GM19238 (cell line): ENCODE data around the gene RASSF8.

Experiments used
- DNase-seq: peaks from one replicate; pipeline ENCODE4 v3.0.0; 2011; ENCODE audit warnings: low spot score; ENCODE audit not compliant: insufficient read length

Gene RASSF8

GRCh38 chr12:26027401-26027800, 68.9 kb downstream of the RASSF8 start:
- DNase-seq: no peak

DNA sequence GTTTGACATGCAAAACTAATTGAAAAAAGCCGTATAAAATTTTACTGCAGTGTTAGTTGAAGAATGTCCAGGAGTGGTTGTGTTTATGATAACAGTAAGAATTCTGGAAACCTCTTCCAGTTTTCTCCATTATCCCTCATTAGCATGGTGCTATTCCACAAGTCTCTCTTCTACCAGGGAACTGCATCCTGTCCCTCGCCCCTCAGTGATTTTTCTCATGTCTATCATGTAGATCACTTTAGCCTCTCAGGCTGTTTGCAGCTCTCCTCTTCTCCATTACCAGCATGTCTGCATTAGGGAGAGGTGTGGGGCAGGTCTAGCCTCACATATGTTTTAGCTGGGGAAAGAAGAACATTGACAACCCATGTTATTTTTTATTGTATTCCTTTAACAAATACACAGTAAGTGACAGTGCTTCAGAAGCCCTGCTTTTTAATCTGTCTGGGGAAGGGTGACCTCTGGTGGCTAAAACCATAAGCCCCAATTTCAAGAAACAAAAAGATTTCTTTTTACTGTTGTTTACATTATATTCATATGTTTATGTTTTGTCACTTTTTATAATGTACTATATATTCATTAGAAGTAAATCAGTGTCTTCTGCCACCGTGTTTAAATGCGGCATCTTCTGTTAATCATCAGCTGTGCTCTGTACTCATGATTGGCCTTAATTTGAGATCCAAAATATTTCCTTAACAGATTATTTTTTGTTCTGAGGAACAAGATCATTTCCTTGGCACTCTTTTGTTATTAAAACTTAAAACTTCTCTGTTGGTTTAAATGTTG, 70.7 kb downstream of the RASSF8 start:
- DNase-seq: no peak

DNA sequence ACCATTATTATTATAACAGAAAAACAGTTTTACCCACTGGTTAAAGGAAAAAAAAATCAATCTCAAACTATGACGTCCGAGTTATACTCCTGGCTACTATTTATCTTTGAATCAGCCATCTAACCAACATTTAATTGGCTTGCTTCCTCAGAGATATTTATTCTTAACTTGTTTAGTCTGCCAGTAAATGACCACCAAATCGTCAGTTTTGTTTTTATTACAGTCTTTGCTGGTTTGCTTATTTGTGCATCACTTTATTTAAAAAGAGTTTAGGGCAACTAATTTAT, 71.2 kb downstream of the RASSF8 start:
- no peak for DNase-seq

DNA sequence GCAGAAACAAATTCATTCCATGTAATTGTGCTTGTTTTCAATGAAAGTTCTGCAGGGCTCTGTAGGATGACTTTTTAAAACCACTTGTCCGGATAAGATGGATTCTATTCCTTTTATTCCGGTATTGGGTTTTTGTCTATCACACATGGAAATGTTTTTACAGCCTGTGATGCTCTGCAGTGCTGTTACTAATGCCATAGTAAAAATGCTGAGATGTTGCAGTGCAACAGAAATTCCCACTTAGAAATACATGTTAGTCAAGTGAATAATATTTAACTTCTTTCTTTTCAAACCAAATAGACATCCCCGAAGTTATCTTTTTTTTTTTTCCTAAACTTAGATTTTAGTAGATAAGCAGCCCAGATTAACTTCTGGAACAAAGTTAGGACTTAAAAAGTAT, 71.9 kb downstream of the RASSF8 start:
- no peak for DNase-seq

DNA sequence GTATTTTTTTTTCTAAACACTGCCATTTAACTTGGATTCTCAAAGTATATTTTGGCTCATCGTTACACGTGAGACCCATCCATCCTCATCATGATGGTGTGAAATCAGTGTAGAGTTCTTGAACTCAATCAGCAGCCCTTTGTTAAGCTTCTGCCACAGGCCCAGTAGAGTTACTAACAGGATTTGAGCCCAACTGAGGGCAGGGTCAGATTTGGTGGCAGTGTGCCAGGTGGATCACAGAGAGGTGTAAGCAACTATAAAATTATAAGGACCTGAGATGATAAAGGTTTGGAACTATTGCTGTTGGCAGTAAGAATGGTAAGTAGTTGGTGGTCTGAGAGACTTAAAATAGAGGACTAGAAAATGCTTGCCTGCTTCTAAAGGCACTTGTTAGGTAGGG, 72.8 kb downstream of the RASSF8 start:
- no peak for DNase-seq

GRCh38 chr12:26031827-26032226, 73.3 kb downstream of the RASSF8 start:
- DNase-seq: no peak

DNA sequence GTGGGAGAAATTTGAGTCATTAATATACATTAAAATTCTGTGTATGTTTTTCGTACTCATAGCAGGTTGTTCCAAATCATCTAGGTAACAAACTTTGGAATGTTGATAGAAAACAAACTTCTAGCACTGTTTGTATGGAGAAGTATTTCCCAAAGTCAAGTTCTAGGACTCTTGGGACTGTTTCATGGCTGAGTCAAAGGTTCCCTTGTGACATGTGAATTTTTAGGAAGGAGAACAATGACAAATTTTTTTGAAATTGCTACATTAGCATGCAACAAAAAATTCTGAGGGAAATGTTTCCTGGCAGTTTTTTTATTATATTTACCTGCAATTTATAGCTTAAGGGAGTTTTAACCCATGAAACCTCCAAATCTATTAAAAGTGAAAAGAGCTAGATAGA, 73.8 kb downstream of the RASSF8 start:
- DNase-seq: no peak

DNA sequence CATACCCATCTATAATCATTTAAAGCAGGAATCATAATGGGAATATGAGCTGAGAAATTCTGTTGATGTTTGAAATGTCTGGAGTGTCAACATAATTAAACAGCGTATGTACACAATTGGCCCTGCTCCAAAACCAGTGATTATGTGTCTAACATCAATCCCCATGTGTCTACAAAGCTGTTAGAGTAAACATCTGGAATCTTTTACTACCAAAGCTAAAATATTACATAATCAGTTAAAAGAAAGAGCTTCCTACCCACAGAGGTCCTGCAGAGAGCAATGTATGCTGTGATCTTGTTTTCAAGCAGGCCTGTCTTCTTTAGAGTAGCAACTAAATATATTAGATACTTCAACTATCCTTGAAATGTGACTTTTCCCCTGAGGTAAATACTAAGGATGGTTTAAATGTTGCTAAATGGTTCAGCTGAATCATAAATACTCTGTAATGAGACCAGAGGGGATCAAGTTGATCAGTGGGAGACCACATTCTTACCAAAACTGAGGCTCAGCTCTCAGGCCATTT, 74.3 kb downstream of the RASSF8 start:
- no peak for DNase-seq

DNA sequence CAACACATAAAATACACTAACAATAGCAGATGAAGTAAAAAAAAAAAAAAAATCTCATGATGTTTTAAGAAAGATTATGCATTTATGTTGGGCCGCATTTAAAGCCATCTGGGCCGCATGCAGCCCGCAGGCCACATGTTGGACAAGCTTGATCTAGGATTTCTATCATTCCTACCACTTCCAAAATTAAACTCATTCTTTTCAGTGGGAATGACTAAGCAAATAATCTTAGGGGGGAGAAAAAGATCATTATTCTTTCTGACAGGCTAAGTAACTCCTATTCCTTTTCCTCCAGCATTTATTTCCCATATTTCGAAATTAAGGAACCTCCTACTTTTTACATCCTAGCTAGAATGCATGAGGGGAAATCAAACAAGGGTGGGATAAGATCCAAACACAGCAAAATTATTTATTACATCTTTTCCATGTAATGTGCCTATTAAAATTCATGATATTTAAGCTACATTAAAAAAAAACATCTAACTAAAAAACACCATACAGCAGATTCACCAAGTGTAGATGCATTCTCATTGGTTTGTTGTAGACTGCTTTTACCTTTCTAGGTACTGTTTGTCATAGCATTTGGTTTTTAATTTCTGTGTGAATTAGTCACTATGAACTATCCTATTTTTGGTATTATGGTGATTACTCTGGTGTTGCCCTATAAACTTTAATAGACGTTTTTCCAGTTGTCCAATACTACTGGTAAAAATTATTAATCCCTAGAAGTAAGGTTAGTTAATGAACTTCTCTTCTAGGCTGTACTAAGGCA, 76.1 kb downstream of the RASSF8 start:
- DNase-seq: no peak

- DNase-seq: no peak
Measured at GRCh38 chr12:26036877-26037276, 78.4 kb downstream of the RASSF8 start.

DNA sequence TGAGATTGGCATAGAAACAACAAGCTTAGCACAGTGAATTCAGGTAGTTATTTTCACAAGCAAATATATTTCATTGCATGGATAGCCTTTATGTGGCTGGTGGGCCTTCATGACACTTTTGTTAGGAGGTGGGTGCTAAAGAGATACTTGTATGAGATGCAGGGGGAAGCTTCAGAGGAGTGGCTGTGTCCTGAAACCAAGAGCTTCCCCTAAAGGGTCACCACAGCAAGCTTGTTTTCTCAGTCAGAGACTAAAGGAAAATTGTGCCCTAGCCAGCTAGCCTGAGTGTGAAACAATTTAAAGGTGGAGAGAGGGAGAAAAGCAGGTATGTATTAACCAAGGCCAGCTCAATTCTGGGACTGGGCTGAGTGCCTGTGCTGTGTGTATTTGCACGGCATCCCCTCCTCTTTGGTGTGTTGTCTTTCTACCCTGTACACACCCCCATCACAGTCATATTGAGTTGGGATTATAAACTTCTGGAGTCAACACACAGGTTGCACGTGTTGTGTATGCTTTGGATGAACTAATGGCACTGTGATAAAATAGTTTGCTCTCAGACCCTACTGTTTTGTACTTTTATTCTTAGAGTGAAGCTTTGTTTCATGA, 79.2 kb downstream of the RASSF8 start:
- no peak for DNase-seq

GRCh38 chr12:26042645-26043044, 84.2 kb downstream of the RASSF8 start:
- DNase-seq: no peak

- DNase-seq: no peak
Measured at GRCh38 chr12:26043135-26044006, 84.9 kb downstream of the RASSF8 start.

- DNase-seq: no peak
Measured at GRCh38 chr12:26044007-26044394, 85.5 kb downstream of the RASSF8 start.

GRCh38 chr12:26044592-26044991, 86.1 kb downstream of the RASSF8 start:
- no peak for DNase-seq

DNA sequence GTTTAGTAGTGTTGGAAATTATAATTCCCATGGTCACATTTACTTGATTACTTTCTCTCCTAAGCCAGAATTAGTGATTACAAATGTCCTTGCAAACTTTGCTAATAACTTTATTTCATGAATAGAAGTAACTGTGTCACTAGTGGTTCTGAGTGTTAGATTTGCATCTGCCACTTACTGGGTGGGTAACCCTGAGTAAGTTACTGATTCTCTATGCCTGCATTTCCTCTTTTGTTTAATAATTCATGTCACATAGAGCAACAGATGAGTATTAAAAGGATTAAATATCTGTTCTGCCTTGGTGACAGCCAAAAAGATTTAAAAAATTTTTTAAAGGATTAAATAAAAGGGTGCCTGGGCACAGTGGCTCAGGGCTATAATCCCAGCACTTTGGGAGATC, 87.7 kb downstream of the RASSF8 start:
- DNase-seq: no peak

DNA sequence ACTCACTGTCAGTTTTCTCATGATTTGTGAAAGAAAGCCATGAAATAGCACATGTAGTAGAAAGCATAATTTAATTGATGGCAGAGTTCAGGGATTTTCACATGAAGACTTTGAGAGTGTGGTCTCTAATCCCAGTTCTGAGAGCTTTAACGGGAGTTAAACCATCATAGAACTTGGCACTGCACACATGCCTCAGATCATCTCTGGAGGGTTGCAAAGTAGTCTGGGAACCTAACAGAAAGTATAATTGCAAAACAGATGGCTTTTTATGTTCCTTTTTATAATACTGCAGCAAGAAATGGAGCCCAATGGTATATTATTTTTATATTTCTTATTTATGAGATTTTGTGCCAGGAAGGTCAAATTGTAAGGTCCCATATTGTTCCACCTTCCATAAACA, 88.4 kb downstream of the RASSF8 start:
- no peak for DNase-seq

GRCh38 chr12:26047401-26048226, 89.1 kb downstream of the RASSF8 start:
- no peak for DNase-seq

DNA sequence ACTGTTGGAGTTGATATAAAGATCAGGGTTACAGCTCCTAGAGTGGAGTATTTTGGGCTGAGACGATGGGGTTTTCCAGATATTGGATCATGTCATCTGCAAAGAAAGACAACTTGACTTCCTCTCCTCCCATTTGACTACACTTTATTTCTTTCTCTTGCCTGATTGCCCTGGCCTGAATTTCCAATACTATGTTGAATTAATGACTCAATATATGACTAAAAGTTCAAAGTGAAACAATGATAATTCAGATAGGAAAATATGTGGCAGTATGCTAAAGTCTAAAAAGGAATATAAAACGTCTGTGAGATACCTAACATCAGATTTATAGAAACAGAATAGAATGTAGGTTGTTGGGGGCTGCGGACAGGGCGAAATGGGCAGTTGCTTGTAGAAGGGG, 94.2 kb downstream of the RASSF8 start:
- DNase-seq: no peak

GRCh38 chr12:26054383-26054782, 95.9 kb downstream of the RASSF8 start:
- no peak for DNase-seq

DNA sequence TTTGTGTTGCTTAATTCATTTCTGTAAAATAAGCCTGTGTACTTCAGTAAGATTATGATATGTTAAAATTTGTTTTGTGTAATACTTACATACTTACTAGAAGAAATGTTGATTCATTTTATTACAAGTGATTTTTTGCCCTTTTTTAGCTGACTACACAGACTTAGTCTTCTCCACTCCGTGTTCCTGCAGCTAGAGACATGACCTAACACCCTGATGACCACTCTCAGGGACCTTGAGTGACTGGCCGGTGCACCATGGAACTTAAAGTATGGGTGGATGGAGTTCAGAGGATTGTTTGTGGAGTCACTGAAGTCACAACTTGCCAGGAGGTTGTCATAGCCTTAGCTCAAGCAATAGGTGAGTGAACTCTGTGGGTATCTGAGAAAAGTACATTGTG, 96.6 kb downstream of the RASSF8 start:
- DNase-seq: no peak
